ENCODE results near the gene TGFBI.

Gene TGFBI

DNA sequence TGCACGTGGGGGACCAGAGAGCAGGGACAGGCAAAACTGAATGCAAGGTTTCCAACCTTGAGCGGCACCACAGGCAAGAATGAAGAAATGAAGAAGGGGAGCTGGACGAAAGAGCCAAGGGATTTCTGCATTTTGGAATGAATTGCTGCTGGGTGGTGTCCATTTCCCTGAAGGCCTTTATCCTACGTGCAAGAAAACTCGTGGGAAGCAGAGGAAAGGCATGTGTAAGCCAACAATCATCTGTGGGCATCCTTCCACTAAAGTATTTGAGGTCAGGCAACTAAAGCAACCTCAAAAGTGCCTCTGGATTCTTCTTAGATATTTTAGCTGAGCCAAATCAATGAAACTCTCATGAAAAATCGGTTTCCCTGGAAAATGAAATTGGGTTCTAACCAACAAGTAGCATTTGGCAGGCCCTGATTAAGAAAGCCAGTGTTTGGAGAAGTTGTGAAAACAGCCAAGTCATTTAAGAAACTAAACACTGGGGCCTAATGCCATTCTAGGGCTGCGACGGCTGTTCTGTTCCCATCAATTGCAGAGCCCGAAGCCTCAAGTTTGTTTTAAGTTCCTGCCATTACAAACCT lies 4.7 kb upstream of the TGFBI start:
- Histone ChIP-seq H3K27ac (ENCODE audit: low read depth in 2 of 2, low read length in 2 of 2) (no peak overlapping the region), H3K27me3 (ENCODE audit: control insufficient read depth in 2 of 2, insufficient read depth in 2 of 2, low read length in 2 of 2) (peaks cover 0 to 6% of the 10 kb centered on the region in 2 donors), H3K4me1 (ENCODE audit: control insufficient read depth in 2 of 2, insufficient read depth in 2 of 2, low read length in 2 of 2) (peaks cover 3 to 5% of the 10 kb centered on the region in 2 donors), H3K36me3 (ENCODE audit: control insufficient read depth in 2 of 2, insufficient read depth in 2 of 2, low read length in 2 of 2) (no peaks in the 10 kb centered on the region), H3K9me3 (ENCODE audit: control insufficient read depth in 2 of 2, low read length in 2 of 2) (no peaks in the 10 kb centered on the region), H3K9ac (ENCODE audit: low read depth in 1 of 2, low read length in 2 of 2) (no peak overlapping the region), H3K4me3 (ENCODE audit: low read length in 2 of 2) (no peak overlapping the region)

DNA sequence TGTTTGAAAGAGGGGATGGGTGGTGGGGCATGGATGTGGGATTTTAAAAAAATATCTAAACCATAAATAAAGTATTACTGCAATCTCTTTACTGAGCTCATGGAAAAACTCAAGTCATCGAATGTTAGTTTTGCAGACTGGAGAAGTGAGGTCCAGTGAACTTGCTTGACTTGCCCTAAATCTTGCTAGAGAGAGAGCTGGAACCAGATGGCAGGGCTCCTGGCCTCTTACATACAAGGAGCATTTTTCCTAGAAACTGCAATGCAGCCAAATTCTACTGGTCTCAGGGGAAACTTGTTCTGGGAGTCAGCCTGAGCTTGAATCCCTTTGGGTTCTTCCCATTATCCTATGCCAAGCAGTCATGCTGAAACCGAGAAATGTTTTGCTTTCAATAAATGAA lies 2.9 kb upstream of the TGFBI start:
- peaks cover 3 to 14% of the 10 kb centered on the region in 2 donors for H3K27me3 ChIP-seq (ENCODE audit: control insufficient read depth in 2 of 2, insufficient read depth in 2 of 2, low read length in 2 of 2)
- H3K27ac ChIP-seq (ENCODE audit: low read depth in 2 of 2, low read length in 2 of 2) = no peak overlapping the region
- no peak overlapping the region for H3K9ac ChIP-seq (ENCODE audit: low read depth in 1 of 2, low read length in 2 of 2)
- no peaks in the 10 kb centered on the region for H3K9me3 ChIP-seq (ENCODE audit: control insufficient read depth in 2 of 2, low read length in 2 of 2)
- peaks cover 3 to 10% of the 10 kb centered on the region in 2 donors for H3K4me1 ChIP-seq (ENCODE audit: control insufficient read depth in 2 of 2, insufficient read depth in 2 of 2, low read length in 2 of 2)
- no peak overlapping the region for H3K4me3 ChIP-seq (ENCODE audit: low read length in 2 of 2)
- H3K36me3 ChIP-seq (ENCODE audit: control insufficient read depth in 2 of 2, insufficient read depth in 2 of 2, low read length in 2 of 2) = no peaks in the 10 kb centered on the region

DNA sequence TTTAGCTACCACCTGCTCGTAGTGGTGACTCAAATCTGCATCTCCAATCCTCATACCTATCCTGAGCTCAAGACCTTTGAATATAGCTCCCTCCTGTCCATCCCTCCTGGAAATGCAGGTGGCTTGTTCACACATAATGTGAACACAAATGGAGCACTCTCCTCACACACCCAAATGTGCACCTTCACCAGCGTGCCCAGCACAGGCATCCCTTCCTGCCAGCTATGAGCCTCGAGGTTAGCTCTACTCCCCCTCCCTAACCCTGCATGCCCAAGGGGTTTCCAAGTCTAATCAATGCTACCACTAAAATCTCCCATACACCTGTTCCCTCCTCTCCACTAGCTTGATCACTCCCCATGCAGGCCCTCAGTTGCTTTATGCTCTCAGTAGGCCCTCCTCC lies 2.2 kb upstream of the TGFBI start:
- H3K27me3 ChIP-seq (ENCODE audit: control insufficient read depth in 2 of 2, insufficient read depth in 2 of 2, low read length in 2 of 2) = peaks cover 3 to 14% of the 10 kb centered on the region in 2 donors
- H3K4me1 ChIP-seq (ENCODE audit: control insufficient read depth in 2 of 2, insufficient read depth in 2 of 2, low read length in 2 of 2) = peaks cover 3 to 10% of the 10 kb centered on the region in 2 donors
- no peak overlapping the region for H3K27ac ChIP-seq (ENCODE audit: low read depth in 2 of 2, low read length in 2 of 2)

DNA sequence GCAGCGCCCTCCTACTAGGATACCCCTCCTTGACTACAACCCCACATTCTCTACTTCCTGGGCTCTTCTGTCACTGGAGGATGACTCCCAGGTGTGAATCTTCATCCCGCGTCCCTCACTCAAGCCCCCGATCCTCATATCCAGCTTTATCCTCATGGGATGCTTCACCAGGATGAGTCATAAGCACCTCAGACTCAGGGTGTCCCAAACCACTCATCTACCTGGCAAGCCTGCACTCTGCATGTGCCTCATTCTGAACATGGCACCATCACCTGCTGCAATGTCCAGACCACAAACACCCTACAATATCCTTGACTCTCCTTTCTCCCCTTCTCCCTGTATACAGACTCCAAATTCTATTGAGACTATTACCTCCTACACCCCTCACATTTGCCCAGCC lies 1.5 kb upstream of the TGFBI start:
- no peak overlapping the region for H3K27ac ChIP-seq (ENCODE audit: low read depth in 2 of 2, low read length in 2 of 2)

More for the DNA sequence above, 2.2 kb upstream of the TGFBI start:
- Histone ChIP-seq H3K9ac (ENCODE audit: low read depth in 1 of 2, low read length in 2 of 2) (no peak overlapping the region), H3K9me3 (ENCODE audit: control insufficient read depth in 2 of 2, low read length in 2 of 2) (no peaks in the 10 kb centered on the region), H3K36me3 (ENCODE audit: control insufficient read depth in 2 of 2, insufficient read depth in 2 of 2, low read length in 2 of 2) (no peaks in the 10 kb centered on the region), H3K4me3 (ENCODE audit: low read length in 2 of 2) (no peak overlapping the region)

DNA sequence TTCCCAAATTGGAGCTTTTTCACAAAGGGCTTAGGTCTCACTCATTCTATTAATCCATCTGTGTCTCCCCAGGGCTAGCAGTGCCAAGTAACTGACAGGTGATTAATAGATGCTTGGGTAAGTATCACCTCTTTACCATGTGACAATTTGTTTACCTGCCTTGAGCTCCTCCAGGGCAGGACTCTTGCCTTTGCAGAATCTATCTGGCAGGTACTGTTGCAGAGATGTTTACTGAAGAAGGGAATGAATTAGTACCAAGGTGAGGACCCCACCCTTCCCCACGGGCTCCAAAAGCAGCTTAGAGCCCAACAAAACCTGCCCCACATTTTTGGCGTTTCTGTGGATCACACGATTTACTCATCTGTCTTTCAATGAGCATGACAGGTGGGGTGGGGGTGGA lies 698 bp upstream of the TGFBI start:
- H3K36me3 ChIP-seq (ENCODE audit: control insufficient read depth in 2 of 2, insufficient read depth in 2 of 2, low read length in 2 of 2) = no peaks in the 10 kb centered on the region
- no peak overlapping the region for H3K27ac ChIP-seq (ENCODE audit: low read depth in 2 of 2, low read length in 2 of 2)
- peaks cover 3 to 14% of the 10 kb centered on the region in 2 donors for H3K27me3 ChIP-seq (ENCODE audit: control insufficient read depth in 2 of 2, insufficient read depth in 2 of 2, low read length in 2 of 2)
- H3K4me1 ChIP-seq (ENCODE audit: control insufficient read depth in 2 of 2, insufficient read depth in 2 of 2, low read length in 2 of 2) = peaks cover 3 to 10% of the 10 kb centered on the region in 2 donors
- H3K9me3 ChIP-seq (ENCODE audit: control insufficient read depth in 2 of 2, low read length in 2 of 2) = no peaks in the 10 kb centered on the region
- no peak overlapping the region for H3K9ac ChIP-seq (ENCODE audit: low read depth in 1 of 2, low read length in 2 of 2)
- no peak overlapping the region for H3K4me3 ChIP-seq (ENCODE audit: low read length in 2 of 2)

More for the DNA sequence above, 1.5 kb upstream of the TGFBI start:
- Histone ChIP-seq H3K9ac (ENCODE audit: low read depth in 1 of 2, low read length in 2 of 2) (no peak overlapping the region), H3K36me3 (ENCODE audit: control insufficient read depth in 2 of 2, insufficient read depth in 2 of 2, low read length in 2 of 2) (no peaks in the 10 kb centered on the region), H3K4me1 (ENCODE audit: control insufficient read depth in 2 of 2, insufficient read depth in 2 of 2, low read length in 2 of 2) (peaks cover 3 to 10% of the 10 kb centered on the region in 2 donors), H3K4me3 (ENCODE audit: low read length in 2 of 2) (no peak overlapping the region), H3K9me3 (ENCODE audit: control insufficient read depth in 2 of 2, low read length in 2 of 2) (no peaks in the 10 kb centered on the region), H3K27me3 (ENCODE audit: control insufficient read depth in 2 of 2, insufficient read depth in 2 of 2, low read length in 2 of 2) (peaks cover 3 to 14% of the 10 kb centered on the region in 2 donors)

DNA sequence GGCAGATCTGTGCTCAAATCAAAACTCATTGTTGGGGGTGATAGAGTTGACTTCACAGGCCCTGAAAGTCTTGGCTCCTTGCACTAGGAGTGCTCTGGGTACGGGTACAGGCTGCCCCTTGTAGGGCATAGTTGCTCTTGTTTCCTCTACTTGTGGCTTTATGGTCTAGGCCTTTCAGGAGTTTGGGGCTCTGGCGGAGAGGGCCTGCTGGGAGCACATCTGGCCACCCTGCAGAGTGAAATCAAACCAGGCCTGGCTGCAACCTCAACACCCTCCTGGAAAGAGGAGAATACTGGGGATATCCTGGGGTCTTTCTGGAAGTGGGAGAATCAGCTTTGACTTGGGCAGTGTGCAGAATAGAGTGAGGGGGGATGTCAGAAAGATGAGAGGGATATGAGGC lies 1.5 kb downstream of the TGFBI start:
- H3K27ac ChIP-seq (ENCODE audit: low read depth in 2 of 2, low read length in 2 of 2) = peak overlapping the region in 1 of 2 donors; percentile 26
- H3K27me3 ChIP-seq (ENCODE audit: control insufficient read depth in 2 of 2, insufficient read depth in 2 of 2, low read length in 2 of 2) = peaks cover 3 to 14% of the 10 kb centered on the region in 2 donors
- H3K4me1 ChIP-seq (ENCODE audit: control insufficient read depth in 2 of 2, insufficient read depth in 2 of 2, low read length in 2 of 2) = peaks cover 3 to 10% of the 10 kb centered on the region in 2 donors
- peak overlapping the region in 1 of 2 donors; percentile 59 for H3K4me3 ChIP-seq (ENCODE audit: low read length in 2 of 2)
- no peaks in the 10 kb centered on the region for H3K36me3 ChIP-seq (ENCODE audit: control insufficient read depth in 2 of 2, insufficient read depth in 2 of 2, low read length in 2 of 2)
- H3K9ac ChIP-seq (ENCODE audit: low read depth in 1 of 2, low read length in 2 of 2) = no peak overlapping the region
- H3K9me3 ChIP-seq (ENCODE audit: control insufficient read depth in 2 of 2, low read length in 2 of 2) = no peaks in the 10 kb centered on the region

DNA sequence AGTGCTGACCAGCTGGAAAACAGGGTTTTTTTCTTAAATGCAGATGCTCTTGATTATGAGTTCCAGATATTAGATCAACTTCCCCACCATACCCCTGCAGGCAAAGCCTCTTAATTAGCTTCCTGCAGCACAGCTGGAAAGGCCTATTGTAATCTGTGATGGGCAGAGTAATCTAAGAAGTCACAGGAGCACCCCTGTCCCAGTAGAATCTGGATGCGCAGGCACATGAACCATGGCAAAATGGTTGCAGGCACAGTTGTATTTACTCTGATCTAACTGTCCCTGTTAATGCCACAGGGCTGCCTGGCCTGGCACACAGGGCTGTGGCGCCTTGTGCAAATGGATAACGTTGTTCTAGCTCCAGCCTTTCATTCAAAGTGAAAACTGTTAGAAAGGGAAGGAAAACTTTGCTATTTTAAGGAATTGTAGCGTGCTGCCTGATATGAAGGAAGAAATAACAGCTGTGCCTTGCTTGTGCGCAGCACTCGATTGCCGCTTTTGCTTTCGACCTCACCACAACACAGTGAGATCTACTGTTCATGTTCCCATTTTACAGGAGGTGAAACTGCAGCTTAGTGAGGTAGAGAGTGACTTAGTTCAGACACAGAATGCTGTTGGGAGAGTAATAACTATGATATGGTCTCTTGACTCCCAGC lies 2.3 kb downstream of the TGFBI start:
- peaks cover 7 to 15% of the 10 kb centered on the region in 2 donors for H3K4me1 ChIP-seq (ENCODE audit: control insufficient read depth in 2 of 2, insufficient read depth in 2 of 2, low read length in 2 of 2)
- peaks cover 3 to 14% of the 10 kb centered on the region in 2 donors for H3K27me3 ChIP-seq (ENCODE audit: control insufficient read depth in 2 of 2, insufficient read depth in 2 of 2, low read length in 2 of 2)
- H3K27ac ChIP-seq (ENCODE audit: low read depth in 2 of 2, low read length in 2 of 2) = peak overlapping the region in 1 of 2 donors; percentile 26
- no peaks in the 10 kb centered on the region for H3K36me3 ChIP-seq (ENCODE audit: control insufficient read depth in 2 of 2, insufficient read depth in 2 of 2, low read length in 2 of 2)
- H3K9me3 ChIP-seq (ENCODE audit: control insufficient read depth in 2 of 2, low read length in 2 of 2) = no peaks in the 10 kb centered on the region
- H3K9ac ChIP-seq (ENCODE audit: low read depth in 1 of 2, low read length in 2 of 2) = no peak overlapping the region
- peak overlapping the region in 1 of 2 donors; percentile 43 for H3K4me3 ChIP-seq (ENCODE audit: low read length in 2 of 2)

DNA sequence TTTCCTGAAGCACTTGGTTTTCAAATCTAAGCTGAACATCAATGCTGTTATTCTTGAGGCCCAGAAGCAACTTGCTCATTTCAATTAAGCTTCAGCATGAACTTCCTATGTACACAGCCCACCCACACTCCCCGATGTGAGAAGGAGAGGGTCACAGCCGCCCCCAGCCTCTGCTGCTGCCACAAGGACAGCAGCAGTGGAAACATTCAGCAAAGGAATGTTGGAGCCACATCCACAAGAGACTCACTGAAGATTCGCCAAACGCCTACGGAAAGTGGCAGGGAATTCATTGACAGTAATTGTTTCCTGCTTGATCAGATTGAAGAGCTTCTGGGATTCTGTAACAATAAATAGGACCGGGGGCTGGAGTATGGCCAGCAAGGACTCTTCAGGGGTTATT lies 2.9 kb downstream of the TGFBI start:
- Histone ChIP-seq H3K36me3 (ENCODE audit: control insufficient read depth in 2 of 2, insufficient read depth in 2 of 2, low read length in 2 of 2) (no peaks in the 10 kb centered on the region), H3K9me3 (ENCODE audit: control insufficient read depth in 2 of 2, low read length in 2 of 2) (no peaks in the 10 kb centered on the region), H3K4me3 (ENCODE audit: low read length in 2 of 2) (no peak overlapping the region), H3K4me1 (ENCODE audit: control insufficient read depth in 2 of 2, insufficient read depth in 2 of 2, low read length in 2 of 2) (peaks cover 11 to 18% of the 10 kb centered on the region in 2 donors), H3K9ac (ENCODE audit: low read depth in 1 of 2, low read length in 2 of 2) (no peak overlapping the region), H3K27ac (ENCODE audit: low read depth in 2 of 2, low read length in 2 of 2) (no peak overlapping the region), H3K27me3 (ENCODE audit: control insufficient read depth in 2 of 2, insufficient read depth in 2 of 2, low read length in 2 of 2) (peaks cover 3 to 14% of the 10 kb centered on the region in 2 donors)

DNA sequence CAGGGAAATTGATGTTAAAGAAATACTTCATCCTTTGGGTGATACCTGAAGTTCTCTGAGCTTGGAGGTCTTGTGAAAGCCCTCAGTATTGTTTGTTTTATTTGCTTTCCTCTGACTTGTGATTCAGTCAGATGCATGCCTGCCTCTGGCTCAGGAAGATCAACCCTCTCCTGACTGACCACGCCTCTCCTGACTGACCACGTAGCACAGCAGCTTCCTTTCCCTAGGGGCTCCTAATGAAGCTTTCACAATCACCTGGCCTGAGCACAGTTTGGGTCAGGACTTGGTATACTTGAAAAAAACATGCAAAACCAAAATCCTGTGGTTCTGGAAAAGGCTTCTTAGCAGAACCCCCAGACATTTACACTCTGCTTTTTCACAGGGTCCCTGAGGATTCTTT lies 3.8 kb downstream of the TGFBI start:
- no peak overlapping the region for H3K27ac ChIP-seq (ENCODE audit: low read depth in 2 of 2, low read length in 2 of 2)
- H3K36me3 ChIP-seq (ENCODE audit: control insufficient read depth in 2 of 2, insufficient read depth in 2 of 2, low read length in 2 of 2) = no peaks in the 10 kb centered on the region
- H3K9me3 ChIP-seq (ENCODE audit: control insufficient read depth in 2 of 2, low read length in 2 of 2) = no peaks in the 10 kb centered on the region
- H3K4me3 ChIP-seq (ENCODE audit: low read length in 2 of 2) = no peak overlapping the region
- H3K9ac ChIP-seq (ENCODE audit: low read depth in 1 of 2, low read length in 2 of 2) = no peak overlapping the region
- H3K4me1 ChIP-seq (ENCODE audit: control insufficient read depth in 2 of 2, insufficient read depth in 2 of 2, low read length in 2 of 2) = peaks cover 20 to 23% of the 10 kb centered on the region in 2 donors
- peaks cover 3 to 10% of the 10 kb centered on the region in 2 donors for H3K27me3 ChIP-seq (ENCODE audit: control insufficient read depth in 2 of 2, insufficient read depth in 2 of 2, low read length in 2 of 2)

DNA sequence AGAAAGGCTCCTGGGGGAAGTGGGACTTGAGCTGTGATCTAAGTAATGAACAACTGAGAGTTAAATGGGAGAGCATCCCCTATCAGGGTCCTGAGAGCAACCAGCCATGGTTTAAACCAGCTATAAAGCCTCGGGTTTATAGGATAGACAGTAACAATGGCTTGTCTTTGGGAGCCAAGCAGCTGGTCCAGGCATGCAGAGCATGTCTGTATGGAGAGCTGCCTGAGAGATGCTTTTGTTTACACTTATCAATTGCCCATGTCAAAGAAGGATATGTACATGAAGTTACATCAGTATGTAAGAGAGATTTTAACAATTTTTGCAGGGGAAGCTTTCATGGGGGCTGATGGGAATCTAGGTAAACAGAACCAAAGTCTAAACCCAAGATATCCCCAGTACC lies 4.4 kb downstream of the TGFBI start:
- H3K27me3 ChIP-seq (ENCODE audit: control insufficient read depth in 2 of 2, insufficient read depth in 2 of 2, low read length in 2 of 2) = peaks cover 3 to 7% of the 10 kb centered on the region in 2 donors
- no peaks in the 10 kb centered on the region for H3K36me3 ChIP-seq (ENCODE audit: control insufficient read depth in 2 of 2, insufficient read depth in 2 of 2, low read length in 2 of 2)
- peaks cover 25 to 27% of the 10 kb centered on the region in 2 donors for H3K4me1 ChIP-seq (ENCODE audit: control insufficient read depth in 2 of 2, insufficient read depth in 2 of 2, low read length in 2 of 2)
- H3K4me3 ChIP-seq (ENCODE audit: low read length in 2 of 2) = no peak overlapping the region
- no peaks in the 10 kb centered on the region for H3K9me3 ChIP-seq (ENCODE audit: control insufficient read depth in 2 of 2, low read length in 2 of 2)
- H3K27ac ChIP-seq (ENCODE audit: low read depth in 2 of 2, low read length in 2 of 2) = no peak overlapping the region
- no peak overlapping the region for H3K9ac ChIP-seq (ENCODE audit: low read depth in 1 of 2, low read length in 2 of 2)

Data from mucosa of rectum (tissue), 2 donors.